ENCODE results near the gene VPS13A.

DNA sequence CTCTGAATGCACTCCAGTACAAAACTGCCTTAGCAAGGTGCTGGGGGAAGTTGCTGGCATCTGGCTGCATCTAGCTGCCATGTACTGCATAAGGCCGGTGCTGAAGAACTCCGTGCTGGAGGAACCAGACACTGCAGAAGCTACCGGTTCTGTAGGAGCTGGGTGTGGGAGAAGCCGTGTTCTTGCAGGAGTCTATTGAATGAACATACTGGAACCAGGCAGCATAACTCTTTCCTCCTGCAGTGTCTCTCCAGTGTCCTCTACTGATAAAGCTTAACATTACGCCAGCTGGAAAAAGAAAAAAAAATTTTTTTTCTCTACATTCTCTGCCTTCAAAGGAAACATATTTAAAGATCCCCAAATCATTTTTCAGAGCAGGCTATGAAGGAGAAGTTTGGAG lies 38.5 kb downstream of the VPS13A start:
- TF ChIP-seq POLR2A (IDR thresholded peaks at IDR 0.05; ENCODE audit: low read depth, low read length) (no peak), POLR2AphosphoS5 (IDR thresholded peaks at IDR 0.05; ENCODE audit: low read depth, low read length) (no peak), TAF1 (IDR thresholded peaks at IDR 0.05; ENCODE audit: borderline replicate concordance, low read depth, low read length) (no peak)
